Measurements from ENCODE around the gene KCNT1.

GRCh38 chr9:135792268-135793128, 90.5 kb downstream of the KCNT1 start:
- TF ChIP-seq CTCF (IDR thresholded peaks at IDR 0.05): no peak
- TF ChIP-seq POLR2A (IDR thresholded peaks at IDR 0.05): no peak

Data from breast epithelium (tissue), 3 donors.